Gastroesophageal sphincter (tissue), 4 donors: ENCODE measurements around the gene SMG7. TPM values are rescaled to one million over a fixed set of nuclear protein-coding genes. Genes with fewer than 3 reads are reported as not detected.
A peak's percentile ranks its signal among the peaks of the same experiment; 100 is the strongest.

Source experiments
- ATAC-seq: fragments of 150-250 bp; one replicate; pipeline ENCODE4 v1.9.1; 2016; ENCODE audit warnings: mild to moderate bottlenecking, moderate library complexity
- H3K27ac ChIP-seq, 4 donors: fragments of 200-600 bp; sonication (generic) in 3 of 4; 1 replicate in 3 of 4; 2 replicates in 1 of 4; pipeline ENCODE4 v1.5.1; 2016 to 2019
- H3K27me3 ChIP-seq: fragments of 200-600 bp; sonication (generic); one replicate; pipeline ENCODE4 v1.5.1; 2019
- H3K36me3 ChIP-seq, 2 donors: fragments of 200-600 bp; sonication (generic); one replicate each; pipeline ENCODE4 v1.5.1; 2019; ENCODE audit warnings: control low read depth in 1 of 2
- H3K4me1 ChIP-seq, 3 donors: fragments of 200-600 bp; sonication (generic); 1 replicate in 2 of 3; 2 replicates in 1 of 3; pipeline ENCODE4 v1.5.1; 2016 to 2019; ENCODE audit warnings: control low read depth in 2 of 3
- H3K4me3 ChIP-seq, 2 donors: fragments of 200-600 bp; sonication (generic); one replicate each; pipeline ENCODE4 v1.5.1; 2019; ENCODE audit warnings: mild to moderate bottlenecking in 1 of 2, moderate library complexity in 1 of 2
- H3K9me3 ChIP-seq, 3 donors: fragments of 200-600 bp; sonication (generic); one replicate each; pipeline ENCODE4 v1.5.1; 2017 to 2019; ENCODE audit warnings: control low read depth in 2 of 3
- CTCF ChIP-seq, 4 experiments: fragments of 200-600 bp in 2 of 4; fragments of 450-650 bp in 2 of 4; sonication (generic) in 1 of 4; IDR thresholded peaks; one replicate each; pipeline ENCODE4 v1.5.1; 2017 to 2019; ENCODE audit warnings: antibody characterized with exemption in 4 of 4, mild to moderate bottlenecking in 2 of 4, moderate library complexity in 2 of 4
- EP300 ChIP-seq: sonication (generic); formaldehyde crosslinking; IDR thresholded peaks from one replicate; pipeline ENCODE4 v1.6.1; 2017; ENCODE audit warnings: antibody characterized with exemption, mild to moderate bottlenecking
- POLR2A ChIP-seq, 2 donors: fragments of 450-650 bp; IDR thresholded peaks; one replicate each; pipeline ENCODE4 v1.6.1; 2017; ENCODE audit warnings: antibody characterized with exemption in 2 of 2, mild to moderate bottlenecking in 2 of 2, moderate library complexity in 1 of 2
- POLR2AphosphoS5 ChIP-seq: sonication (generic); formaldehyde crosslinking; IDR thresholded peaks from one replicate; pipeline ENCODE4 v1.6.1; 2017; ENCODE audit warnings: antibody characterized with exemption
- WGBS, 2 donors: methylation state at CpG; one replicate each; pipeline ENCODE4 v1.1.5; 2018; ENCODE audit warnings: low coverage in 1 of 2; 5-methylcytosine and 5-hydroxymethylcytosine counted together
- total RNA-seq, 4 donors: library from RNA; depleted of rRNA; stranded (reverse); fragments of >200 nt; gene quantifications; one replicate each; pipeline ENCODE4 v1.1.0, GENCODE V29; 2016

Gene SMG7
- total RNA-seq, 4 donors from 2014 or later, result 31.9 to 55.9 (median 38.2) TPM

GRCh38 chr1:183473217-183473536 is 878 bp downstream of the SMG7 start:
- no peak for TF ChIP-seq CTCF (IDR thresholded peaks at IDR 0.05)
- TF ChIP-seq POLR2AphosphoS5, result no peak
- no peak for TF ChIP-seq POLR2A (IDR thresholded peaks at IDR 0.05)
- TF ChIP-seq EP300, result no peak
- H3K36me3 ChIP-seq, result no peaks in the 10 kb centered on the region
- H3K27me3 ChIP-seq, result no peaks in the 10 kb centered on the region
- no peak for ATAC-seq
- 12 to 17% methylated on average over 9 of the region's 9 CpGs for WGBS, 2 donors
- H3K27ac ChIP-seq, result peak overlapping the region in 2 of 4 donors; percentile 92 to 95
- H3K4me3 ChIP-seq, result peak overlapping the region; percentile 61 to 81
- peaks cover 0 to 47% (median 6%) of the 10 kb centered on the region in 3 donors for H3K4me1 ChIP-seq
- H3K9me3 ChIP-seq, result no peaks in the 10 kb centered on the region

GRCh38 chr1:183476081-183476480 is 3.8 kb downstream of the SMG7 start:
- Histone ChIP-seq H3K4me3 (no peak overlapping the region), H3K27ac (no peak overlapping the region), H3K36me3 (no peaks in the 10 kb centered on the region), H3K4me1 (peaks cover 0 to 72% (median 10%) of the 10 kb centered on the region in 3 donors), H3K27me3 (no peaks in the 10 kb centered on the region), H3K9me3 (no peaks in the 10 kb centered on the region)
- 66 to 85% methylated on average over 3 of the region's 3 CpGs for WGBS, 2 donors
- ATAC-seq, result no peak
- no peak for TF ChIP-seq EP300
- TF ChIP-seq CTCF (IDR thresholded peaks at IDR 0.05), result no peak
- no peak for TF ChIP-seq POLR2AphosphoS5
- TF ChIP-seq POLR2A (IDR thresholded peaks at IDR 0.05), result no peak

- peaks cover 0 to 81% (median 11%) of the 10 kb centered on the region in 3 donors for H3K4me1 ChIP-seq
- no peak overlapping the region for H3K27ac ChIP-seq
- TF ChIP-seq EP300, result no peak
- H3K27me3 ChIP-seq, result no peaks in the 10 kb centered on the region
- H3K4me3 ChIP-seq, result no peak overlapping the region
- WGBS, 2 donors, result 86 to 91% methylated on average over 3 of the region's 3 CpGs
- no peak for ATAC-seq
- no peaks in the 10 kb centered on the region for H3K36me3 ChIP-seq
- H3K9me3 ChIP-seq, result no peaks in the 10 kb centered on the region
Measured at GRCh38 chr1:183477986-183478781, 5.9 kb downstream of the SMG7 start.

- Histone ChIP-seq H3K27me3 (no peaks in the 10 kb centered on the region), H3K4me3 (no peak overlapping the region), H3K36me3 (no peaks in the 10 kb centered on the region), H3K9me3 (no peaks in the 10 kb centered on the region), H3K27ac (no peak overlapping the region), H3K4me1 (peaks cover 0 to 55% (median 5%) of the 10 kb centered on the region in 3 donors)
- 50 to 83% methylated on average over 1 of the region's 1 CpG for WGBS, 2 donors
- no peak for ATAC-seq
- TF ChIP-seq POLR2A (IDR thresholded peaks at IDR 0.05), result no peak
- TF ChIP-seq CTCF (IDR thresholded peaks at IDR 0.05), result no peak
- TF ChIP-seq EP300, result no peak
- no peak for TF ChIP-seq POLR2AphosphoS5
Measured at GRCh38 chr1:183480971-183481441, 8.7 kb downstream of the SMG7 start.

GRCh38 chr1:183483224-183483623 is 10.9 kb downstream of the SMG7 start:
- Histone ChIP-seq H3K36me3 (no peaks in the 10 kb centered on the region), H3K27me3 (no peaks in the 10 kb centered on the region), H3K27ac (no peak overlapping the region), H3K4me1 (peaks cover 0 to 42% (median 5%) of the 10 kb centered on the region in 3 donors), H3K4me3 (no peak overlapping the region), H3K9me3 (no peaks in the 10 kb centered on the region)
- TF ChIP-seq CTCF (IDR thresholded peaks at IDR 0.05) (no peak), POLR2AphosphoS5 (no peak), POLR2A (IDR thresholded peaks at IDR 0.05) (no peak), EP300 (no peak)
- 89 to 90% methylated on average over 1 of the region's 1 CpG for WGBS, 2 donors
- no peak for ATAC-seq
